HFFc6 (cell line): ENCODE data around the gene TAGLN2. TPM values are rescaled to one million over a fixed set of nuclear protein-coding genes. Genes with fewer than 3 reads are reported as not detected.

Experiments used
- DNase-seq: peaks from one replicate; pipeline ENCODE4 v3.0.0-alpha.2; 2018
- H3K27ac Mint-ChIP-seq: 2 replicates; pipeline ENCODE4 v1.8.0; 2020; ENCODE audit warnings: mild to moderate bottlenecking, mixed read lengths
- H3K27me3 Mint-ChIP-seq: 2 replicates; pipeline ENCODE4 v1.8.0; 2021; ENCODE audit warnings: mild to moderate bottlenecking, moderate library complexity, mixed read lengths; ENCODE audit not compliant: insufficient read depth
- H3K36me3 Mint-ChIP-seq: 2 replicates; pipeline ENCODE4 v1.8.0; 2021; ENCODE audit warnings: low read depth, mixed read lengths
- H3K4me1 Mint-ChIP-seq: 2 replicates; pipeline ENCODE4 v1.8.0; 2020; ENCODE audit warnings: low read depth, mixed read lengths
- H3K4me3 Mint-ChIP-seq: 2 replicates; pipeline ENCODE4 v1.8.0; 2020; ENCODE audit warnings: mild to moderate bottlenecking, moderate library complexity, mixed read lengths
- H3K9me3 Mint-ChIP-seq: 2 replicates; pipeline ENCODE4 v1.8.0; 2020; ENCODE audit warnings: mild to moderate bottlenecking, mixed read lengths
- CTCF ChIP-seq: fragments of 200-600 bp; sonication (generic); IDR thresholded peaks from 2 replicates; pipeline ENCODE4 v1.5.0; 2021; ENCODE audit warnings: antibody characterized with exemption, mild to moderate bottlenecking
- total RNA-seq, 6 experiments: library from RNA; stranded (reverse); fragmentation: NEBNext Ultra II Directional; extraction: Animal tissue kit (Norgen Biotek cat#: 25700); gene quantifications; 2 replicates in 1 of 6; 3 replicates in 5 of 6; pipeline ENCODE4 v1.2.3, GENCODE V29; 2021

Gene TAGLN2
- total RNA-seq, 6 experiments from 2014 or later, result 560 to 914 (median 815) TPM

- H3K36me3 Mint-ChIP-seq, result no peaks in the 10 kb centered on the region
- no peak overlapping the region for H3K4me3 Mint-ChIP-seq
- peaks cover 34% of the 10 kb centered on the region; the same call in 1 of the 2 replicates for H3K27me3 Mint-ChIP-seq
- peaks cover 23% of the 10 kb centered on the region for H3K4me1 Mint-ChIP-seq
- no peak for DNase-seq
- no peaks in the 10 kb centered on the region for H3K9me3 Mint-ChIP-seq
- H3K27ac Mint-ChIP-seq, result no peak overlapping the region
- no peak for TF ChIP-seq CTCF
These were observed 43.6 kb upstream of the TAGLN2 start for GRCh38 chr1:159968901-159969300.

GRCh38 chr1:159965263-159965662 lies 40.0 kb upstream of the TAGLN2 start:
- no peak overlapping the region for H3K27ac Mint-ChIP-seq
- no peak overlapping the region for H3K4me3 Mint-ChIP-seq
- no peak for DNase-seq
- TF ChIP-seq CTCF, result no peak
- H3K9me3 Mint-ChIP-seq, result no peaks in the 10 kb centered on the region
- H3K36me3 Mint-ChIP-seq, result no peaks in the 10 kb centered on the region
- peaks cover 27% of the 10 kb centered on the region; the same call in 1 of the 2 replicates for H3K27me3 Mint-ChIP-seq
- peaks cover 27% of the 10 kb centered on the region for H3K4me1 Mint-ChIP-seq

- Mint-ChIP-seq H3K9me3 (no peaks in the 10 kb centered on the region), H3K36me3 (no peaks in the 10 kb centered on the region), H3K4me1 (peaks cover 34% of the 10 kb centered on the region), H3K27ac (no peak overlapping the region), H3K4me3 (no peak overlapping the region), H3K27me3 (peaks cover 24% of the 10 kb centered on the region; the same call in 1 of the 2 replicates)
- DNase-seq, result no peak
- TF ChIP-seq CTCF, result no peak
These were observed 38.8 kb upstream of the TAGLN2 start for GRCh38 chr1:159964144-159964543.

- Mint-ChIP-seq H3K36me3 (no peaks in the 10 kb centered on the region), H3K4me1 (peaks cover 22% of the 10 kb centered on the region), H3K27ac (no peak overlapping the region), H3K4me3 (peak overlapping the region; percentile 10; the same call in 1 of the 2 replicates), H3K27me3 (peaks cover 20% of the 10 kb centered on the region; the same call in 1 of the 2 replicates), H3K9me3 (no peaks in the 10 kb centered on the region)
- no peak for TF ChIP-seq CTCF
- no peak for DNase-seq
These were observed 36.9 kb upstream of the TAGLN2 start for GRCh38 chr1:159962176-159962575.

- no peak for TF ChIP-seq CTCF
- Mint-ChIP-seq H3K27ac (peak overlapping the region; percentile 37; the same call in 1 of the 2 replicates), H3K9me3 (no peaks in the 10 kb centered on the region), H3K4me1 (peaks cover 22% of the 10 kb centered on the region), H3K27me3 (peaks cover 21% of the 10 kb centered on the region; the same call in 1 of the 2 replicates), H3K4me3 (peak overlapping the region; percentile 50; the same call in 1 of the 2 replicates), H3K36me3 (no peaks in the 10 kb centered on the region)
- DNase-seq, result no peak
These were observed 36.3 kb upstream of the TAGLN2 start for GRCh38 chr1:159961636-159962035.
